GM21360 (cell line): ENCODE measurements around the gene FCF1.

Experiments used
- ATAC-seq: cut with Tn5 transposase; IDR thresholded peaks from one replicate; pipeline ENCODE4 v1.9.1; 2021; ENCODE audit warnings: mild to moderate bottlenecking, moderate library complexity; ENCODE audit not compliant: unreplicated experiment

Gene FCF1

GRCh38 chr14:74712499-74713394 is at the start of gene FCF1, which contains the start of gene AREL1:
TSS of gene FCF1 (plus strand) at chr14:74713144. CDS start at chr14:74713198, 54 bp downstream.
TSS of gene AREL1 (minus strand) at chr14:74713080. CDS start at chr14:74685615, 27,465 bp downstream.
- peak; percentile 87 for ATAC-seq

- ATAC-seq: no peak
Measured at GRCh38 chr14:74663884-74664283, 49.1 kb upstream of the FCF1 start.

GRCh38 chr14:74664717-74665116 is 48.2 kb upstream of the FCF1 start:
- ATAC-seq: no peak

- ATAC-seq: no peak
Measured at GRCh38 chr14:74667758-74668157, 45.2 kb upstream of the FCF1 start.

GRCh38 chr14:74669256-74669655 is 43.7 kb upstream of the FCF1 start:
- ATAC-seq: no peak

GRCh38 chr14:74669846-74670245 is 43.1 kb upstream of the FCF1 start:
- ATAC-seq: no peak

GRCh38 chr14:74670726-74671411 is 42.1 kb upstream of the FCF1 start:
- ATAC-seq: no peak

GRCh38 chr14:74671789-74672188 is 41.2 kb upstream of the FCF1 start:
- no peak for ATAC-seq

- no peak for ATAC-seq
Measured at GRCh38 chr14:74673768-74674167, 39.2 kb upstream of the FCF1 start.

- no peak for ATAC-seq
Measured at GRCh38 chr14:74675219-74675618, 37.7 kb upstream of the FCF1 start.

GRCh38 chr14:74682169-74682952 is 30.6 kb upstream of the FCF1 start:
- no peak for ATAC-seq

GRCh38 chr14:74683406-74683805 is 29.5 kb upstream of the FCF1 start:
- no peak for ATAC-seq

- ATAC-seq: no peak
Measured at GRCh38 chr14:74684434-74684833, 28.5 kb upstream of the FCF1 start.

GRCh38 chr14:74685056-74685455 is 27.9 kb upstream of the FCF1 start:
- ATAC-seq: no peak

- ATAC-seq: no peak
Measured at GRCh38 chr14:74685921-74686678, 26.8 kb upstream of the FCF1 start.

- ATAC-seq: no peak
Measured at GRCh38 chr14:74691456-74691855, 21.5 kb upstream of the FCF1 start.

GRCh38 chr14:74693191-74693590 is 19.8 kb upstream of the FCF1 start:
- no peak for ATAC-seq

- no peak for ATAC-seq
Measured at GRCh38 chr14:74695406-74695805, 17.5 kb upstream of the FCF1 start.

GRCh38 chr14:74697011-74697410 is 15.9 kb upstream of the FCF1 start:
- ATAC-seq: no peak

- ATAC-seq: no peak
Measured at GRCh38 chr14:74697543-74697942, 15.4 kb upstream of the FCF1 start.

- ATAC-seq: no peak
Measured at GRCh38 chr14:74697976-74698375, 15.0 kb upstream of the FCF1 start.
